ENCODE measurements around the gene ST6GALNAC2. TPM values are rescaled to one million over a fixed set of nuclear protein-coding genes. Genes with fewer than 3 reads are reported as not detected.

ST6GALNAC2 gene
- total RNA-seq, 4 donors from 2014 or later: 58.5 to 128 (median 69.1) TPM

GRCh38 chr17:76532072-76532651 is 53.5 kb downstream of the ST6GALNAC2 start:
- Histone ChIP-seq H3K36me3 (no peaks in the 10 kb centered on the region), H3K9me3 (no peaks in the 10 kb centered on the region), H3K27ac (peak overlapping the region in 3 of 4 donors; percentile 92 to 99 (median 93)), H3K4me3 (no peak overlapping the region), H3K4me1 (peaks cover 0 to 79% (median 49%) of the 10 kb centered on the region in 4 donors), H3K27me3 (no peaks in the 10 kb centered on the region)
- 64 to 80% methylated on average over 8 of the region's 8 CpGs for WGBS, 2 donors
- no peak for DNase-seq (ENCODE audit: low spot score in 2 of 2)
- no peak for TF ChIP-seq POLR2A (IDR thresholded peaks at IDR 0.05)

DNA sequence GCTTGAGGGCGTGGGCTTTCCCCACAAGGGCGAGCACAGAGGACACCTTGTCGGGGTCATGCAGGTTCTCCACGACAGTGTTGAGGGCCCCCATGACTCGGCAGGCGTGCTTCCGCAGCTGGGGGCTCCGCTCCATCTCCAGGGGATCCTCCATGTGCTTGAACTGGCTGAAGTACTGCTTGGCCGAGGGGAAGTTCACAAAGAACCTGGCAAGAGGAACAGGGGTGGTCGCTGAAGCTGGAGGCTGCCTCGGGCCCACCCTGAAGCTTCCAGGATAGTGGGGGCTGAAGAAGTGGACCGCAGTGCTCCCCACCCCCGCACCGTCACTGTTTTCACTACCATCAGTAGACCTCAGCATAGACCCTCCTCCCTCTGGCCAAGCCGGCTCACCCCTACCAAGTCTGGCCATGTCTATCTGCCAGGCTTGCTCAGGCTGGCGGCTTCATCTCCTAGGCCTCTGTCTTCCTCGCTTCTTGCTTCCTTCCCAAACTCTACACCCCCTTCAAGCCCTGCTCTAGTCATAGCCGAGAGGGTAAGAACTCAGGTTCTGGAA is 54.1 kb downstream of the ST6GALNAC2 start:
- Histone ChIP-seq H3K36me3 (no peaks in the 10 kb centered on the region), H3K9me3 (no peaks in the 10 kb centered on the region), H3K4me1 (peaks cover 0 to 76% (median 50%) of the 10 kb centered on the region in 4 donors), H3K27me3 (no peaks in the 10 kb centered on the region), H3K4me3 (no peak overlapping the region), H3K27ac (peak overlapping the region; percentile 81 to 99 (median 92))
- TF ChIP-seq, protein P1, sequence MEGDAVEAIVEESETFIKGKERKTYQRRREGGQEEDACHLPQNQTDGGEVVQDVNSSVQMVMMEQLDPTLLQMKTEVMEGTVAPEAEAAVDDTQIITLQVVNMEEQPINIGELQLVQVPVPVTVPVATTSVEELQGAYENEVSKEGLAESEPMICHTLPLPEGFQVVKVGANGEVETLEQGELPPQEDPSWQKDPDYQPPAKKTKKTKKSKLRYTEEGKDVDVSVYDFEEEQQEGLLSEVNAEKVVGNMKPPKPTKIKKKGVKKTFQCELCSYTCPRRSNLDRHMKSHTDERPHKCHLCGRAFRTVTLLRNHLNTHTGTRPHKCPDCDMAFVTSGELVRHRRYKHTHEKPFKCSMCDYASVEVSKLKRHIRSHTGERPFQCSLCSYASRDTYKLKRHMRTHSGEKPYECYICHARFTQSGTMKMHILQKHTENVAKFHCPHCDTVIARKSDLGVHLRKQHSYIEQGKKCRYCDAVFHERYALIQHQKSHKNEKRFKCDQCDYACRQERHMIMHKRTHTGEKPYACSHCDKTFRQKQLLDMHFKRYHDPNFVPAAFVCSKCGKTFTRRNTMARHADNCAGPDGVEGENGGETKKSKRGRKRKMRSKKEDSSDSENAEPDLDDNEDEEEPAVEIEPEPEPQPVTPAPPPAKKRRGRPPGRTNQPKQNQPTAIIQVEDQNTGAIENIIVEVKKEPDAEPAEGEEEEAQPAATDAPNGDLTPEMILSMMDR (IDR thresholded peaks at IDR 0.05): no peak
- 76 to 79% methylated on average over 13 to 18 of the region's 18 CpGs for WGBS, 2 donors
- DNase-seq (ENCODE audit: low spot score in 2 of 2): no peak

GRCh38 chr17:76530811-76531485 is 54.7 kb downstream of the ST6GALNAC2 start:
- TF ChIP-seq, protein P1 (IDR thresholded peaks at IDR 0.05): no peak
- no peak for TF ChIP-seq EP300 (IDR thresholded peaks at IDR 0.05)
- Histone ChIP-seq H3K27ac (peak overlapping the region; percentile 81 to 99 (median 92)), H3K4me1 (peaks cover 0 to 71% (median 50%) of the 10 kb centered on the region in 4 donors), H3K4me3 (no peak overlapping the region), H3K27me3 (no peaks in the 10 kb centered on the region), H3K36me3 (no peaks in the 10 kb centered on the region), H3K9me3 (no peaks in the 10 kb centered on the region)
- WGBS, 2 donors: 73 to 79% methylated on average over 22 to 23 of the region's 32 CpGs
- DNase-seq (ENCODE audit: low spot score in 2 of 2): no peak

GRCh38 chr17:76530095-76530723 is 55.5 kb downstream of the ST6GALNAC2 start:
- H3K4me3 ChIP-seq: peak overlapping the region in 2 of 4 donors; percentile 3 to 11

More at GRCh38 chr17:76530095-76530723, 55.5 kb downstream of the ST6GALNAC2 start:
- Histone ChIP-seq H3K4me1 (peaks cover 0 to 68% (median 52%) of the 10 kb centered on the region in 4 donors), H3K36me3 (no peaks in the 10 kb centered on the region), H3K27ac (peak overlapping the region; percentile 81 to 99 (median 92)), H3K27me3 (no peaks in the 10 kb centered on the region), H3K9me3 (no peaks in the 10 kb centered on the region)
- DNase-seq (ENCODE audit: low spot score in 2 of 2): peak in 1 of 2 donors; percentile 73
- TF ChIP-seq, protein P1 (IDR thresholded peaks at IDR 0.05): peak in 1 of 5 experiments; percentile 7
- TF ChIP-seq EP300 (IDR thresholded peaks at IDR 0.05) (peak in 1 of 2 donors; percentile 63), POLR2A (IDR thresholded peaks at IDR 0.05) (no peak)
- 13 to 20% methylated on average over 20 to 22 of the region's 23 CpGs for WGBS, 2 donors

All from tibial nerve (tissue), 4 donors.